Measurements from ENCODE around the gene ACYP1. TPM values are rescaled to one million over a fixed set of nuclear protein-coding genes. Genes with fewer than 3 reads are reported as not detected.

Gene ACYP1
- total RNA-seq, result 10 to 100 TPM; 13.4 to 28.5 TPM

DNA sequence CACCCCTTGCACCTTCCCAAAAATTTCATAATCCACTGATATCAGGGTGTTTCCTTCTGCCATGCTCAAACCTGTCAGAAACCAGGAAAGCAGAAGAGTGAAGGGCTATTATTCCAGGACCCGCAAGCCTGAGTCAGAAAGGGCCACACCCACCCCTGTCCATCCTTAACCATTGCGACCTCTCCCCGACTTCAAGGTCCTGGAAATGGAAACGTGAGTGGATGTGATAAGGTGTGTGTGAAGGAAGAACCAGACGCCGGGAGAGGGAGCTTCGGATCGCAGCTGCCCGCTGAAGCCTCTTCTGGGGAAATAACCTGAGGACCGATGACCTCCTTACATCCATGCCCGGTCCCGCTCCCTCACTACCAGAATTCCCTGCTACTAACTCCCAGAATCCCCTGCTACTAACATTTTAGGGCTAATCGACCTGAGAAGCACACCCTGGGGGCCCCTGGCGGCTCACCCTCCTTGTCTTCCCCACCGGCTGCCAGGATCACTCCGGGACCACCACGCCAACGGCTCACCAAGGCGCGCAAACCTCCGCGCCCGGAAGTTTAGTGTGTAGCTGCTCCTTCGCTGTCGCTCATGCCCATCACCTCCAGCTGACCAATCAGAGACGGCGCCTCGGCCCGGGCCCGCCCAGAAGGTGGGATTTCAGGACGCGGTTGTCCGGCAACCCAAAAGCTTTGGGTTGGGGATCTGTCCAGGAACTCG lies at the start of gene ACYP1:
Gene ACYP1 (minus strand): TSS at position 534 of the 714 bp plus-strand sequence. CDS start 471 bp downstream, at position 63.
- H3K27me3 ChIP-seq, result no peaks in the 10 kb centered on the region
- intact Hi-C loops (cut with DNase I), result no loop called here
- no peaks in the 10 kb centered on the region for H3K9me3 ChIP-seq

GRCh38 chr14:75109877-75110276 lies 46.1 kb upstream of the ACYP1 start:
- Histone ChIP-seq H3K4me3 (no peak overlapping the region), H3K27ac (no peak overlapping the region), H3K27me3 (no peaks in the 10 kb centered on the region), H3K9ac (ENCODE audit: low read depth in 2 of 2, low read length in 2 of 2) (no peak overlapping the region), H3K36me3 (peaks cover 11% of the 10 kb centered on the region), H3K9me3 (no peaks in the 10 kb centered on the region), H3K4me1 (no peaks in the 10 kb centered on the region)
- intact Hi-C loops (cut with DNase I), result loop anchor here (10.0 kb wide), 1 partner anchor 385 kb away; no protein-coding TSS in a partner anchor
- no peak for DNase-seq
- no peak for TF ChIP-seq CTCF (IDR thresholded peaks at IDR 0.05)

More for the DNA sequence above, at the start of gene ACYP1:
- peak within 1 kb of the TSS; percentile 61 to 97 for H3K9ac ChIP-seq (ENCODE audit: low read depth in 2 of 2, low read length in 2 of 2)
- peak within 1 kb of the TSS; percentile 86 for H3K4me3 ChIP-seq
- DNase-seq, result peak; percentile 97
- H3K27ac ChIP-seq, result peak within 1 kb of the TSS; percentile 42
- no peaks in the 10 kb centered on the region for H3K36me3 ChIP-seq
- no peak for TF ChIP-seq CTCF (IDR thresholded peaks at IDR 0.05)
- no peaks in the 10 kb centered on the region for H3K4me1 ChIP-seq

GRCh38 chr14:75107186-75107585 lies 43.4 kb upstream of the ACYP1 start:
- intact Hi-C loops (cut with DNase I), result no loop called here
- Histone ChIP-seq H3K27me3 (no peaks in the 10 kb centered on the region), H3K9ac (ENCODE audit: low read depth in 2 of 2, low read length in 2 of 2) (no peak overlapping the region), H3K4me3 (no peak overlapping the region), H3K4me1 (no peaks in the 10 kb centered on the region), H3K9me3 (no peaks in the 10 kb centered on the region), H3K27ac (no peak overlapping the region), H3K36me3 (peaks cover 11% of the 10 kb centered on the region)
- no peak for TF ChIP-seq CTCF (IDR thresholded peaks at IDR 0.05)
- no peak for DNase-seq

- H3K9ac ChIP-seq (ENCODE audit: low read depth in 2 of 2, low read length in 2 of 2), result no peak overlapping the region
- DNase-seq, result no peak
- H3K4me3 ChIP-seq, result no peak overlapping the region
- H3K9me3 ChIP-seq, result no peaks in the 10 kb centered on the region
- no peak for TF ChIP-seq CTCF (IDR thresholded peaks at IDR 0.05)
- no peak overlapping the region for H3K27ac ChIP-seq
- H3K36me3 ChIP-seq, result no peaks in the 10 kb centered on the region
- H3K27me3 ChIP-seq, result no peaks in the 10 kb centered on the region
- intact Hi-C loops (cut with DNase I), result no loop called here
- H3K4me1 ChIP-seq, result no peaks in the 10 kb centered on the region
Observed at GRCh38 chr14:75101491-75101890, 37.7 kb upstream of the ACYP1 start.

DNA sequence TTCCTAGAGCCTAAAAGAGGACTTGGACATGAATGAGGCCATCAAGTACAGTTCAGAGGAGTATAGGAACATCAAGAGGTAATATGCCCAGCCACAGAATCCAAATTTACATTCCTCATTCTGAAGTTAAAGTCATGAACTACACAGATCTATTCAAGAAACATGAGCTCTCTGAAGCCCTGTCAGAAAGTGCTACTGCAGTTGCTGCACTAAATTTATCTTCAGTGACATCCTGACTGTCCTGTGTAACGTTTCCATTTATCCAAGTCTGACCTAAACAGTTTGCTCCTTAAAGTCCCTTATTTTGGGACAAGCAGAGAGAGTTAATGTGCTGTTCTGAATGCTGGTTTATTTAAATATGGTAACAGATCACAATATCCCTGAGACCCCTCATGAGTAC lies 34.9 kb upstream of the ACYP1 start:
- Histone ChIP-seq H3K27me3 (no peaks in the 10 kb centered on the region), H3K4me3 (no peak overlapping the region), H3K9me3 (no peaks in the 10 kb centered on the region), H3K4me1 (no peaks in the 10 kb centered on the region), H3K36me3 (peaks cover 1% of the 10 kb centered on the region), H3K27ac (no peak overlapping the region), H3K9ac (ENCODE audit: low read depth in 2 of 2, low read length in 2 of 2) (no peak overlapping the region)
- no peak for TF ChIP-seq CTCF (IDR thresholded peaks at IDR 0.05)
- intact Hi-C loops (cut with DNase I), result no loop called here
- DNase-seq, result no peak
